GM12872 (cell line): Measurements from ENCODE around the gene MMP7.

Source experiments
- CTCF ChIP-seq: IDR thresholded peaks from 3 replicates; pipeline ENCODE4 v1.5.1; 2011; ENCODE audit warnings: low read depth, mild to moderate bottlenecking, low read length, moderate library complexity; ENCODE audit not compliant: insufficient read depth

MMP7 gene

GRCh38 chr11:102513869-102514268 lies 16.7 kb downstream of the MMP7 start:
- TF ChIP-seq CTCF = no peak

GRCh38 chr11:102510439-102511135 lies 20.0 kb downstream of the MMP7 start:
- TF ChIP-seq CTCF = no peak

GRCh38 chr11:102500829-102501228 lies 29.7 kb downstream of the MMP7 start:
- TF ChIP-seq CTCF = no peak

- TF ChIP-seq CTCF = no peak
Measured at GRCh38 chr11:102499931-102500330, 30.6 kb downstream of the MMP7 start.

- TF ChIP-seq CTCF = no peak
Measured at GRCh38 chr11:102499151-102499550, 31.4 kb downstream of the MMP7 start.

GRCh38 chr11:102497061-102497460 lies 33.5 kb downstream of the MMP7 start:
- TF ChIP-seq CTCF = no peak

GRCh38 chr11:102495161-102496042 lies 35.1 kb downstream of the MMP7 start:
- peak; percentile 58; the same call in 2 of the 3 replicates for TF ChIP-seq CTCF
